PC-3 (cell line): Measurements from ENCODE around the gene CCIN.

ENCODE experiments used
- CTCF ChIP-seq: fragments of 300-600 bp; sonication (generic); conservative IDR thresholded peaks from 2 replicates; pipeline ENCODE4 v1.5.1; 2017; ENCODE audit warnings: antibody characterized with exemption, low read depth, mild to moderate bottlenecking, low read length
- EZH2 ChIP-seq: fragments of 300-600 bp; sonication (generic); IDR thresholded peaks from one replicate; pipeline ENCODE4 v1.6.1; 2017; ENCODE audit warnings: antibody characterized with exemption, mild to moderate bottlenecking, low read length; ENCODE audit not compliant: unreplicated experiment
- EZH2phosphoT487 ChIP-seq: fragments of 300-600 bp; sonication (generic); IDR thresholded peaks from 2 replicates; pipeline ENCODE4 v1.6.1; 2018; ENCODE audit warnings: mild to moderate bottlenecking, antibody characterized with exemption, low read length, borderline replicate concordance

- TF ChIP-seq CTCF (no peak), EZH2 (no peak), EZH2phosphoT487 (no peak)
Observed at GRCh38 chr9:36121971-36122370, 47.2 kb upstream of the CCIN start.
